ENCODE results near the gene SGTB. TPM values are rescaled to one million over a fixed set of nuclear protein-coding genes. Genes with fewer than 3 reads are reported as not detected.
"Not testable (repeated sequence)": the region's sequence is repeated elsewhere in the genome, so short reads cannot be mapped to it uniquely, and the experiment has no call there.

The SGTB gene
- total RNA-seq, 2 donors from 2014 or later: 4.9 to 6.1 TPM

DNA sequence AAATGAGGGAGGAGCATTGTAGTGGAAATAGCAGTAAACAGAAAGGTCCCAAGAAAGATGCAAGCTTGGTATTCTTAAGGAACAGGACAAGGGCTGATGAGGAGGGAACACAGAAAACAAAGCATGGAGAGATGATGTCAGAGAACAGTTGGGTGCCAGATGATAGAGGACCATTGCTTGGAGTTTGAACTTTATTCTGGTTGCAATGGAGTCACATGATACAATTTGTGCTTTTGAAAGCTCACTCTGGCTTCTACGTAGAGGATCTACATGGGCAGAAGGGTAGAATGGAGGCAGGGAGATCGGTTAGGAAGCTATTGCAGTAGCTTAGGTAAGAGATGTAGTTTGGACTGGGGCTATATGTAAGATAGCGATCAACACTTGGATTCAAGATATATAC, 39.8 kb downstream of the SGTB start:
- no peak overlapping the region for H3K27ac ChIP-seq
- H3K36me3 ChIP-seq: no peaks in the 10 kb centered on the region
- WGBS: 92% methylated on average over 3 of the region's 3 CpGs
- H3K4me3 ChIP-seq: no peak overlapping the region
- TF ChIP-seq POLR2A (IDR thresholded peaks at IDR 0.05) (no peak), POLR2AphosphoS5 (IDR thresholded peaks at IDR 0.05) (no peak)
- TF ChIP-seq, protein P1, sequence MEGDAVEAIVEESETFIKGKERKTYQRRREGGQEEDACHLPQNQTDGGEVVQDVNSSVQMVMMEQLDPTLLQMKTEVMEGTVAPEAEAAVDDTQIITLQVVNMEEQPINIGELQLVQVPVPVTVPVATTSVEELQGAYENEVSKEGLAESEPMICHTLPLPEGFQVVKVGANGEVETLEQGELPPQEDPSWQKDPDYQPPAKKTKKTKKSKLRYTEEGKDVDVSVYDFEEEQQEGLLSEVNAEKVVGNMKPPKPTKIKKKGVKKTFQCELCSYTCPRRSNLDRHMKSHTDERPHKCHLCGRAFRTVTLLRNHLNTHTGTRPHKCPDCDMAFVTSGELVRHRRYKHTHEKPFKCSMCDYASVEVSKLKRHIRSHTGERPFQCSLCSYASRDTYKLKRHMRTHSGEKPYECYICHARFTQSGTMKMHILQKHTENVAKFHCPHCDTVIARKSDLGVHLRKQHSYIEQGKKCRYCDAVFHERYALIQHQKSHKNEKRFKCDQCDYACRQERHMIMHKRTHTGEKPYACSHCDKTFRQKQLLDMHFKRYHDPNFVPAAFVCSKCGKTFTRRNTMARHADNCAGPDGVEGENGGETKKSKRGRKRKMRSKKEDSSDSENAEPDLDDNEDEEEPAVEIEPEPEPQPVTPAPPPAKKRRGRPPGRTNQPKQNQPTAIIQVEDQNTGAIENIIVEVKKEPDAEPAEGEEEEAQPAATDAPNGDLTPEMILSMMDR (IDR thresholded peaks at IDR 0.05): no peak
- H3K9me3 ChIP-seq: no peaks in the 10 kb centered on the region
- H3K27me3 ChIP-seq (replicated peaks; ENCODE audit: insufficient read depth): no peaks in the 10 kb centered on the region
- intact Hi-C loops (cut with DNase I): no loop called here
- no peaks in the 10 kb centered on the region for H3K4me1 ChIP-seq (replicated peaks)
- DNase-seq (ENCODE audit: low spot score): no peak

DNA sequence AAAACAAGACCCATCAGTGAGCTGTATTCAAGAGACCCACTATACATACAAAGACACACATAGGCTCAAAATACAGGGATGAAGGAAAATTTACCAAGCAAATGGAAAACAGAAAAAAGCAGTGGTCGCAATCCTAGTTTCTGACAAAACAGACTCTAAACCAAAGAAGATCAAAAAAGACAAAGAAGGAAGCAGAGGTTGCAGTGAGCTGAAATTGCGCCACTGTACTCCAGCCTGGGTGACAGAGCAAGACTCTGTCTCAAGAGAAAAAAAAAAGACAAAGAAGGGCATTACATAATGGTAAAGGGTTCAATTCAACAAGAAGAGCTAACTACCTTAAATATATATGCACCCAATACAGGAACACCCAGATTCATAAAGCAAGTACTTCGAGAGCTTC, 45.9 kb downstream of the SGTB start:
- intact Hi-C loops (cut with DNase I); H3K9me3 ChIP-seq; H3K4me3 ChIP-seq; H3K4me1 ChIP-seq (replicated peaks); H3K27me3 ChIP-seq (replicated peaks; ENCODE audit: insufficient read depth); H3K36me3 ChIP-seq; H3K27ac ChIP-seq; DNase-seq (ENCODE audit: low spot score): not testable (repeated sequence)
- 94% methylated on average over 3 of the region's 3 CpGs for WGBS

DNA sequence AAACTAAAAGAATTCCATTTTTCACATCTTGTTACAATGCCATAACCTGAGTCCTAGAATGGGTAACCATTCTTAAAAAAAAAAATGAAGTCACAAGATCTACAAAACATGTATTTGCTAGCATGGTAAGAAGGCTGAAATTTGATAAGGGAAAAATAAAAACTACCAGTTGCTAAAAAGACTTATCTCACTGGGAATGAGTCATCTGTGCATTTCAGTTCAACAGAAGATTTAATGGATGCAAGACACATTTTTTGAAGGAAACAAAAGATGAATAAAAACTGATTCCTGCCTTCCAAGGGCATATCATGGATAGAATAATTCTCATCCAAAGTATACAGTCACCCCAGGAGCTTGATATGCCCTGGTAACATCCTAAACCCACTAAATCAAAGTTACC, 47.2 kb downstream of the SGTB start:
- H3K4me1 ChIP-seq (replicated peaks): no peaks in the 10 kb centered on the region

DNA sequence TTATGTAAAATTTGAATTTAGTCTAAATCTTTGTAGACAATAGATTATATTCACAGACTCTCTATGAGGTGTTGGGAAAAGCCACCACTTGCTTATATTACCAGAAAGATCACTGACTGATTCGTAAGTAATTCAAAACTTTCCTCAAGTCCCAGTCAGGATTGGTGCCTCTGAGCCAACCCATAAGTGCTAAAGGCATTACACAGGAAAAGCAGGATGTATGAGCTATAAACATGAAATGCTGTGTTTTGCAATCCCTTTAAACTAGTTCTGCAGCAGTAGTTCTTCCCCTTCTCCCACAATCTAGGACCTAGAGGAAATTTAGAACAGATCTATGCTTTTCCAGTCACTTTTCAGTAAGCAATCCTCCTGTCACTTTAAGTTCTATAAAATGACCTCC, 49.1 kb downstream of the SGTB start:
- TF ChIP-seq, protein P1 (IDR thresholded peaks at IDR 0.05): no peak
- TF ChIP-seq POLR2A (IDR thresholded peaks at IDR 0.05) (no peak), POLR2AphosphoS5 (IDR thresholded peaks at IDR 0.05) (no peak)
- Histone ChIP-seq H3K4me1 (replicated peaks) (no peaks in the 10 kb centered on the region), H3K27ac (no peak overlapping the region), H3K36me3 (no peaks in the 10 kb centered on the region), H3K4me3 (no peak overlapping the region), H3K9me3 (no peaks in the 10 kb centered on the region), H3K27me3 (replicated peaks; ENCODE audit: insufficient read depth) (no peaks in the 10 kb centered on the region)
- intact Hi-C loops (cut with DNase I): no loop called here
- WGBS: 81% methylated on average over 1 of the region's 1 CpG
- no peak for DNase-seq (ENCODE audit: low spot score)

More for the DNA sequence above, 47.2 kb downstream of the SGTB start:
- TF ChIP-seq, protein P1 (IDR thresholded peaks at IDR 0.05): no peak
- TF ChIP-seq POLR2A (IDR thresholded peaks at IDR 0.05): no peak
- TF ChIP-seq POLR2AphosphoS5 (IDR thresholded peaks at IDR 0.05): no peak
- no peak for DNase-seq (ENCODE audit: low spot score)
- Histone ChIP-seq H3K27me3 (replicated peaks; ENCODE audit: insufficient read depth) (no peaks in the 10 kb centered on the region), H3K4me3 (no peak overlapping the region), H3K36me3 (no peaks in the 10 kb centered on the region), H3K9me3 (no peaks in the 10 kb centered on the region), H3K27ac (no peak overlapping the region)
- intact Hi-C loops (cut with DNase I): no loop called here

DNA sequence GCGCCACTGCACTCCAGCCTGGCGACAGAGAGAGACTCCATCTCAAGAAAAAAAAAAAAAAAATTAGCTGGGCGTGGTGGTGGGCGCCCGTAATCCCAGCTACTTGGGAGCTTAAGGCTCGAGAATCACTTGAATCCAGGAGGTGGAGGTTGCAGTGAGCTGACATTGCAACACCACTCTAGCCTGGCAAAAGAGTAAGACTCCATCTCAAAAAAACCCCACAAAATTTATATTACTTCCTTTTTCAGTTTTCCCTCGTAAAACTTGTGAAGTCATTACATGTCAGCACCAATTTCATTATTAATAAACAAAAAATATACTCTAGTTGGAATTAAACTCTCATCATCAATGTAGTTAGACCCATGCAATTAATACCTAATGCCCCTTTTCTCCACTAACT, 53.2 kb downstream of the SGTB start:
- no peak overlapping the region for H3K4me3 ChIP-seq

More for the DNA sequence above, 53.2 kb downstream of the SGTB start:
- no peaks in the 10 kb centered on the region for H3K4me1 ChIP-seq (replicated peaks)
- WGBS: 92% methylated on average over 7 of the region's 7 CpGs
- H3K36me3 ChIP-seq: no peaks in the 10 kb centered on the region
- intact Hi-C loops (cut with DNase I): no loop called here
- no peaks in the 10 kb centered on the region for H3K27me3 ChIP-seq (replicated peaks; ENCODE audit: insufficient read depth)
- H3K9me3 ChIP-seq: no peaks in the 10 kb centered on the region
- TF ChIP-seq, protein P1 (IDR thresholded peaks at IDR 0.05): no peak
- TF ChIP-seq POLR2A (IDR thresholded peaks at IDR 0.05) (no peak), POLR2AphosphoS5 (IDR thresholded peaks at IDR 0.05) (no peak)
- no peak for DNase-seq (ENCODE audit: low spot score)
- H3K27ac ChIP-seq: no peak overlapping the region
